ENCODE measurements around the gene USP17L27.
A peak's percentile ranks its signal among the peaks of the same experiment; 100 is the strongest.
"Not testable (repeated sequence)": the region's sequence is repeated elsewhere in the genome, so short reads cannot be mapped to it uniquely, and the experiment has no call there.

Gene USP17L27

GRCh38 chr4:9353338-9353737, 9.4 kb downstream of the USP17L27 start, which contains the start of gene USP17L29:
USP17L29 (plus strand) TSS chr4:9353638; CDS start chr4:9353638, 0 bp downstream.
- H3K27ac ChIP-seq (ENCODE audit: low read length); DNase-seq; ATAC-seq (ENCODE audit: insufficient read depth, low read depth); H3K4me2 ChIP-seq (ENCODE audit: insufficient read depth, low read length); H3K9me3 ChIP-seq (ENCODE audit: insufficient read depth, low read length, severe bottlenecking); H3K79me2 ChIP-seq (ENCODE audit: insufficient read depth, low read length); H2AFZ ChIP-seq (ENCODE audit: low read depth, low read length); H3K36me3 ChIP-seq (ENCODE audit: insufficient read depth, low read length); H3K9ac ChIP-seq (ENCODE audit: low read depth, low read length); H3K27me3 ChIP-seq (ENCODE audit: insufficient read depth, low read length, poor library complexity); H4K20me1 ChIP-seq (ENCODE audit: insufficient read depth, low read length); H3K4me3 ChIP-seq (ENCODE audit: low read depth in 1 of 2, low read length in 2 of 2); H3K4me1 ChIP-seq (ENCODE audit: insufficient read depth, low read length): not testable (repeated sequence)

DNA sequence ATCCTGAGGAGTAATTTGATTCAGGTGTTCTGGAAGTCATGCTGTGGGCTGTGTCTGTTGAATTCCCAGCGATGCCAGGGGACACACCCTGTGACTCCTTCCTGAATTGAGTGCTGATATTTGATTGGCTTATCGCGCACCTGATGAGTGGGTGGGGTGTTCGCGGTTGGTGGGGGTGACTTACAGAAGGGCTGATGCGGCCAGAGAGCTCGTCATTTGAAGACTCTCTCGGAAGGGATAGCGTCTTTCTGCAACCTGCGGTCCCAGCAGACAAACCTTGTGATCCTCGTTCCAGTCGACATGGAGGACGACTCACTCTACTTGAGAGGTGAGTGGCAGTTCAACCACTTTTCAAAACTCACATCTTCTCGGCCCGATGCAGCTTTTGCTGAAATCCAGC, 18.9 kb downstream of the USP17L27 start, which contains the start of gene USP17L30:
USP17L30 (plus strand) TSS at position 301 of the 400 bp plus-strand sequence; CDS start at position 301, 0 bp downstream.
- not testable (repeated sequence) for H3K4me3 ChIP-seq (ENCODE audit: low read depth in 1 of 2, low read length in 2 of 2); H3K4me1 ChIP-seq (ENCODE audit: insufficient read depth, low read length); H3K9me3 ChIP-seq (ENCODE audit: insufficient read depth, low read length, severe bottlenecking); H3K9ac ChIP-seq (ENCODE audit: low read depth, low read length); DNase-seq; H3K27me3 ChIP-seq (ENCODE audit: insufficient read depth, low read length, poor library complexity); H3K4me2 ChIP-seq (ENCODE audit: insufficient read depth, low read length); H3K27ac ChIP-seq (ENCODE audit: low read length); H2AFZ ChIP-seq (ENCODE audit: low read depth, low read length); H4K20me1 ChIP-seq (ENCODE audit: insufficient read depth, low read length); H3K36me3 ChIP-seq (ENCODE audit: insufficient read depth, low read length); H3K79me2 ChIP-seq (ENCODE audit: insufficient read depth, low read length); ATAC-seq (ENCODE audit: insufficient read depth, low read depth)

DNA sequence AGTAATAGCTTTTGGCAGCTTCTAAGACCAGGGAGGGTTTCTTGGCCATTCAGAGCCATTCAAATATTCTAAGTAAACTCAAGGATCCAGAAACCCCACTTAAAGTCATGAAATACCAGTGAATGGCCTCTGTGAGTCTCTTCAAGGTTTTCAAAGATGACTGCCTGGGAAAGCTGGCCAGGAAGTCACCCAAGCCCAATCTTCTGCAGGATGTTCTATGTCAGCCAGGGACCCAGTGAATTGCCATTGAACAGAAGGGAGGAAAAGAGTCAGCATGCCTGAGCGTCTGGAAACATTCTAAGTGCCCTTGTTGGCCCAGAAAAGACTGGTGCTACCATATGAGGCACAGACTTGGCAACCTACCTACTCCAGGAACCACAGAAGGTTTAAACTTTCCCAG, 35.9 kb downstream of the USP17L27 start:
- H3K27me3 ChIP-seq (ENCODE audit: insufficient read depth, low read length, poor library complexity); ATAC-seq (ENCODE audit: insufficient read depth, low read depth); DNase-seq; H3K9ac ChIP-seq (ENCODE audit: low read depth, low read length); H3K27ac ChIP-seq (ENCODE audit: low read length); H3K4me1 ChIP-seq (ENCODE audit: insufficient read depth, low read length); H4K20me1 ChIP-seq (ENCODE audit: insufficient read depth, low read length); H3K36me3 ChIP-seq (ENCODE audit: insufficient read depth, low read length); H2AFZ ChIP-seq (ENCODE audit: low read depth, low read length); H3K79me2 ChIP-seq (ENCODE audit: insufficient read depth, low read length); H3K4me2 ChIP-seq (ENCODE audit: insufficient read depth, low read length); H3K4me3 ChIP-seq (ENCODE audit: low read depth in 1 of 2, low read length in 2 of 2); H3K9me3 ChIP-seq (ENCODE audit: insufficient read depth, low read length, severe bottlenecking): not testable (repeated sequence)

DNA sequence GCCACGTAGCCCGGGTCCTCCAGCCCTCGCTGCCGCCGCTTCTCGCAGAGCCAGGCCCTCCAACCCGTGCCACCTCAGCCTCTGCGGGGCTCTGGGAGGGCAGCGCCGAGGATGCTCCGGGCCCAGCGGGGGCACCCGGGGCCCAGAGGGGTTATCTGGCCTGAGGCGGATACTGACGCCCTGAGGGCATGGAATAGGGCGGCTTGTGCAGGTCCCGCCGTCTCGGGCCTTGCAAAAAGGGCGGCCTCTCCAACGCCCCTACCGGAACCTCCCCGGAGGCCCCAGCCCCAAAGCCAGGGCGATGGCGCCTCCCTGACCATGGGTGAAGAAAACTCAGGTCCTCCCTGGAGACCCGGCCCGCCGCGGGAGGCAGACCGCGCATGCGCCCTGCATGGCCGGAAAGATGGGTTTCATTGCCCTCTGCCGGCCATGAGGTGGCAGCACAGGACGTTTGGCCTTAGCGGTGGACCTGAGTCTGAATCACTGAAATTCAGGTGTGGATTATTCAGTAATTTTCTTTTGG, 37.1 kb downstream of the USP17L27 start:
- not testable (repeated sequence) for H2AFZ ChIP-seq (ENCODE audit: low read depth, low read length); H3K9me3 ChIP-seq (ENCODE audit: insufficient read depth, low read length, severe bottlenecking); H3K79me2 ChIP-seq (ENCODE audit: insufficient read depth, low read length); H4K20me1 ChIP-seq (ENCODE audit: insufficient read depth, low read length); H3K9ac ChIP-seq (ENCODE audit: low read depth, low read length); H3K27me3 ChIP-seq (ENCODE audit: insufficient read depth, low read length, poor library complexity); H3K4me2 ChIP-seq (ENCODE audit: insufficient read depth, low read length); H3K4me1 ChIP-seq (ENCODE audit: insufficient read depth, low read length); H3K27ac ChIP-seq (ENCODE audit: low read length); H3K4me3 ChIP-seq (ENCODE audit: low read depth in 1 of 2, low read length in 2 of 2); H3K36me3 ChIP-seq (ENCODE audit: insufficient read depth, low read length); ATAC-seq (ENCODE audit: insufficient read depth, low read depth)
- DNase-seq: peak; percentile 43

DNA sequence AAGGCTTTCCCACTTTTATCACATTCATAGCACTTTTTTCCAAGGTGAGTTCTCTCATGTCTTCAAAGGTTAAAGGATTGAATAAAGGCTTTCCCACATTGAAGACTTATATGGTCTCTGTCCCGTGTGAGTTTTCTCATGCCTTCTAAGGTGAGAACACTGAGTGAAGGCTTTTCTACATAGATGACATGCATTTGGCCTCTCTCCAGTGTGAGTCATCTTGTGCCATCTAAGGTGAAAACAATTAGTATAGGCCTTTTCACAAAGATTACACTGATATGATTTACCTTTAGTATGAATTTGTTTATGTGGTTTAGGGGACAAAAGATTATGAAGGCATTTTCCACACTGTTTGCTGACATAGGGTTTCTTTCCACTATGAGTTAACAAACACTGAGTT, 40.2 kb downstream of the USP17L27 start:
- H3K9me3 ChIP-seq (ENCODE audit: insufficient read depth, low read length, severe bottlenecking): no peaks in the 10 kb centered on the region
- no peaks in the 10 kb centered on the region for H3K79me2 ChIP-seq (ENCODE audit: insufficient read depth, low read length)
- H3K36me3 ChIP-seq (ENCODE audit: insufficient read depth, low read length): no peaks in the 10 kb centered on the region
- DNase-seq: no peak
- H3K27me3 ChIP-seq (ENCODE audit: insufficient read depth, low read length, poor library complexity): peaks cover 2% of the 10 kb centered on the region
- H2AFZ ChIP-seq (ENCODE audit: low read depth, low read length): no peak overlapping the region
- H3K4me2 ChIP-seq (ENCODE audit: insufficient read depth, low read length): no peak overlapping the region
- TF ChIP-seq, protein P1, sequence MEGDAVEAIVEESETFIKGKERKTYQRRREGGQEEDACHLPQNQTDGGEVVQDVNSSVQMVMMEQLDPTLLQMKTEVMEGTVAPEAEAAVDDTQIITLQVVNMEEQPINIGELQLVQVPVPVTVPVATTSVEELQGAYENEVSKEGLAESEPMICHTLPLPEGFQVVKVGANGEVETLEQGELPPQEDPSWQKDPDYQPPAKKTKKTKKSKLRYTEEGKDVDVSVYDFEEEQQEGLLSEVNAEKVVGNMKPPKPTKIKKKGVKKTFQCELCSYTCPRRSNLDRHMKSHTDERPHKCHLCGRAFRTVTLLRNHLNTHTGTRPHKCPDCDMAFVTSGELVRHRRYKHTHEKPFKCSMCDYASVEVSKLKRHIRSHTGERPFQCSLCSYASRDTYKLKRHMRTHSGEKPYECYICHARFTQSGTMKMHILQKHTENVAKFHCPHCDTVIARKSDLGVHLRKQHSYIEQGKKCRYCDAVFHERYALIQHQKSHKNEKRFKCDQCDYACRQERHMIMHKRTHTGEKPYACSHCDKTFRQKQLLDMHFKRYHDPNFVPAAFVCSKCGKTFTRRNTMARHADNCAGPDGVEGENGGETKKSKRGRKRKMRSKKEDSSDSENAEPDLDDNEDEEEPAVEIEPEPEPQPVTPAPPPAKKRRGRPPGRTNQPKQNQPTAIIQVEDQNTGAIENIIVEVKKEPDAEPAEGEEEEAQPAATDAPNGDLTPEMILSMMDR (IDR thresholded peaks at IDR 0.05; ENCODE audit: borderline replicate concordance, extremely low read depth, low read length, poor library complexity, severe bottlenecking): no peak
- no peak for TF ChIP-seq EZH2 (IDR thresholded peaks at IDR 0.05; ENCODE audit: borderline replicate concordance, low read depth, low read length, severe bottlenecking)
- no peak overlapping the region for H3K9ac ChIP-seq (ENCODE audit: low read depth, low read length)
- no peaks in the 10 kb centered on the region for H4K20me1 ChIP-seq (ENCODE audit: insufficient read depth, low read length)
- no peak overlapping the region for H3K4me3 ChIP-seq (ENCODE audit: low read depth in 1 of 2, low read length in 2 of 2)
- no peaks in the 10 kb centered on the region for H3K4me1 ChIP-seq (ENCODE audit: insufficient read depth, low read length)
- no peak overlapping the region for H3K27ac ChIP-seq (ENCODE audit: low read length)
- no peak for ATAC-seq (ENCODE audit: insufficient read depth, low read depth)

- DNase-seq; H3K4me3 ChIP-seq (ENCODE audit: low read depth in 1 of 2, low read length in 2 of 2); H2AFZ ChIP-seq (ENCODE audit: low read depth, low read length); H3K36me3 ChIP-seq (ENCODE audit: insufficient read depth, low read length); H4K20me1 ChIP-seq (ENCODE audit: insufficient read depth, low read length); H3K9me3 ChIP-seq (ENCODE audit: insufficient read depth, low read length, severe bottlenecking); H3K9ac ChIP-seq (ENCODE audit: low read depth, low read length); ATAC-seq (ENCODE audit: insufficient read depth, low read depth); H3K79me2 ChIP-seq (ENCODE audit: insufficient read depth, low read length); H3K4me1 ChIP-seq (ENCODE audit: insufficient read depth, low read length); H3K27me3 ChIP-seq (ENCODE audit: insufficient read depth, low read length, poor library complexity); H3K4me2 ChIP-seq (ENCODE audit: insufficient read depth, low read length); H3K27ac ChIP-seq (ENCODE audit: low read length): not testable (repeated sequence)
These were observed 45.1 kb downstream of the USP17L27 start for GRCh38 chr4:9389001-9389400.
